Endothelial cell (in vitro differentiated cells): Measurements from ENCODE around the gene LILRB5. TPM values are rescaled to one million over a fixed set of nuclear protein-coding genes. Genes with fewer than 3 reads are reported as not detected.
A peak's percentile ranks its signal among the peaks of the same experiment; 100 is the strongest.

Experiments
- DNase-seq: peaks from one replicate; pipeline ENCODE4 v3.0.0; 2021; ENCODE audit warnings: low spot score
- H3K27ac Mint-ChIP-seq: one replicate; pipeline ENCODE4 v1.8.0; 2021; ENCODE audit warnings: mixed read lengths, inconsistent platforms; ENCODE audit not compliant: unreplicated experiment
- H3K27me3 Mint-ChIP-seq: one replicate; pipeline ENCODE4 v1.8.0; 2021; ENCODE audit warnings: mild to moderate bottlenecking, moderate library complexity, mixed read lengths, inconsistent platforms; ENCODE audit not compliant: unreplicated experiment
- H3K36me3 Mint-ChIP-seq: one replicate; pipeline ENCODE4 v1.8.0; 2021; ENCODE audit warnings: mild to moderate bottlenecking, low read depth, mixed read lengths, inconsistent platforms; ENCODE audit not compliant: unreplicated experiment
- H3K4me1 Mint-ChIP-seq: one replicate; pipeline ENCODE4 v1.8.0; 2021; ENCODE audit warnings: mild to moderate bottlenecking, mixed read lengths, inconsistent platforms; ENCODE audit not compliant: unreplicated experiment
- H3K4me3 Mint-ChIP-seq: one replicate; pipeline ENCODE4 v1.8.0; 2021; ENCODE audit warnings: mild to moderate bottlenecking, mixed read lengths, inconsistent platforms; ENCODE audit not compliant: unreplicated experiment
- H3K9me3 Mint-ChIP-seq: one replicate; pipeline ENCODE4 v1.8.0; 2021; ENCODE audit warnings: mixed read lengths, inconsistent platforms; ENCODE audit not compliant: unreplicated experiment
- CTCF ChIP-seq: fragments of 200-600 bp; sonication (generic); IDR thresholded peaks from one replicate; pipeline ENCODE4 v1.5.0; 2021; ENCODE audit warnings: antibody characterized with exemption; ENCODE audit not compliant: unreplicated experiment
- total RNA-seq: library from RNA; stranded (reverse); fragmentation: NEBNext Ultra II Directional; extraction: Animal tissue kit (Norgen Biotek cat#: 25700); gene quantifications from one replicate; pipeline ENCODE4 v1.2.1, GENCODE V29; 2021; ENCODE audit not compliant: unreplicated experiment

Gene LILRB5
- total RNA-seq, 1 donor from 2014 or later = not detected

DNA sequence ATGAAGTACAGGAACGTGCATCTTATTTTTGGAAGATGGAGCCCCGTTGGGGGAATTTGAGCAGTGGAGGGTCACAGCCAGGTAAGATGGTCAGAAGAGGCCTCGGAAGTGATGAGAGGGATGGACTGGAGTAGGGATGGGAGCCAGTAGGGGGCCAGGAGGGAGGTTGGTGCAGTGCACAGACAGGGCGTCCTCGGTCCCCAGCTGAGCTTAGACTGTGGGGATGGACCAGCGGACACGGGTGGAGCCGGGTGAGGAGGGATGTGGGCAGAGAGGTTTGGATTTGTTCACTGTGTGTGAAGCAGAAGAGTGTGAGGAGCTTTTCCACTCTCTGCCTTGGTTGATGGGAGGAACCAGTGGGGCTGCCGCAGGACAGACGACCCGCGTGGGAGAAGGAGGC lies 45.8 kb downstream of the LILRB5 start:
- peaks cover 34% of the 10 kb centered on the region for H3K36me3 Mint-ChIP-seq
- H3K4me3 Mint-ChIP-seq = peak overlapping the region; percentile 26
- no peak for TF ChIP-seq CTCF
- no peaks in the 10 kb centered on the region for H3K9me3 Mint-ChIP-seq
- H3K4me1 Mint-ChIP-seq = peaks cover 8% of the 10 kb centered on the region
- H3K27ac Mint-ChIP-seq = no peak overlapping the region
- no peak for DNase-seq
- H3K27me3 Mint-ChIP-seq = peaks cover 11% of the 10 kb centered on the region

- peaks cover 11% of the 10 kb centered on the region for H3K27me3 Mint-ChIP-seq
- peaks cover 8% of the 10 kb centered on the region for H3K4me1 Mint-ChIP-seq
- no peaks in the 10 kb centered on the region for H3K9me3 Mint-ChIP-seq
- peak overlapping the region; percentile 62 for H3K27ac Mint-ChIP-seq
- DNase-seq = no peak
- no peak overlapping the region for H3K4me3 Mint-ChIP-seq
- TF ChIP-seq CTCF = no peak
- H3K36me3 Mint-ChIP-seq = peaks cover 39% of the 10 kb centered on the region
Measured at GRCh38 chr19:54209811-54210494, 47.1 kb downstream of the LILRB5 start.

DNA sequence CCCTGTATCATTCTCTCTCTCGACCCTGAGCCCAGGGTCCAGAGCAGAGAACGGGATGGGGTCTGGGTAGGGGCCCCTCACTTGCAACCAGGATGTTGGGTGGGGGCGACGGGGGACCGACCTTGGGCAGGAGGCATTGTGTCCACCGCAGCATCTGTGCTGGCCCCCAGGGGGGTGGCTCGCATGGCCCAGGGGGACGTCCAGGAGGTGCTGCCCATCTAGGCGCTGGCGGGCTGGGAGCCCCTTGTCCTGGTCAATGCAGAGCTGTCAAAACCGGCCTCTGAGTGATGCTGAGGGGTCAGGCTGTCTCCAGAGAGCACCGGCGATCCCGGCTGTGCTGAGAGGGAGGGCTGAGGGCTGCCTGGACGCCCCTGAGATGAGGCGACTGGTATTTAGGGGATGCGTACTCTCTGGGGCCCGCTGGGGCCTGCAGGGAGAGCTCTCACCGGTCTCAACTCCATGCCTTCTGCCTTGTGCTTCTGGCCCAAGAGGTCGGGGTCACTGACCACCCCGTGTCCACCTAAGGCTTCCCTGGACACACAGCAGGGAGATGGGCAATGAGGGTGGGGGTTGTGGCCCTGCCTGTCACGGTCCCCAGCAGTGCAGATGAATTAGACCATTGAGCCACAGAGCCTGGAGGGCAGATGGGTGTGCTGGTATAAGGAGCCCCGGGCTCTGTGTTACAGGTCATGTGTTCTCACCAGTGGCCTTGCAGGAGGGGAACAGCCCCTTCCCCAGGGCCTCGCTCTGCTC lies 47.8 kb downstream of the LILRB5 start:
- Mint-ChIP-seq H3K4me1 (peaks cover 8% of the 10 kb centered on the region), H3K36me3 (peaks cover 43% of the 10 kb centered on the region), H3K27ac (no peak overlapping the region), H3K9me3 (no peaks in the 10 kb centered on the region), H3K27me3 (peaks cover 11% of the 10 kb centered on the region), H3K4me3 (no peak overlapping the region)
- DNase-seq = no peak
- no peak for TF ChIP-seq CTCF

DNA sequence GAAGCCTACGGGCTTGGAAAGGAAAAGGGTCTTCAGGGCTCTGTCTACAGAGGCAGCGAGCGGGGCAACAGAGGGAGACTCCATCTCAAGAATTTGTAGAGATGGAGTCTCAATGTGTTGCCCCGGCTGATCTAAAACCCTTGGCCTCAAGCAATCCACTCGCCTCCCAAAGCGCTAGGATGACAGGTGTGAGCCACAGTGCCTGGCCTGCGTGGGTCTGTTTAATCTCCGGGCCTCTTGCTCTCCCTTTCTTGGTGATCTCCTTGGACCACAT lies 48.4 kb downstream of the LILRB5 start:
- no peak for DNase-seq
- peaks cover 10% of the 10 kb centered on the region for H3K4me1 Mint-ChIP-seq
- peaks cover 11% of the 10 kb centered on the region for H3K27me3 Mint-ChIP-seq
- no peak for TF ChIP-seq CTCF
- H3K4me3 Mint-ChIP-seq = no peak overlapping the region
- peaks cover 43% of the 10 kb centered on the region for H3K36me3 Mint-ChIP-seq
- H3K9me3 Mint-ChIP-seq = no peaks in the 10 kb centered on the region
- H3K27ac Mint-ChIP-seq = no peak overlapping the region

DNA sequence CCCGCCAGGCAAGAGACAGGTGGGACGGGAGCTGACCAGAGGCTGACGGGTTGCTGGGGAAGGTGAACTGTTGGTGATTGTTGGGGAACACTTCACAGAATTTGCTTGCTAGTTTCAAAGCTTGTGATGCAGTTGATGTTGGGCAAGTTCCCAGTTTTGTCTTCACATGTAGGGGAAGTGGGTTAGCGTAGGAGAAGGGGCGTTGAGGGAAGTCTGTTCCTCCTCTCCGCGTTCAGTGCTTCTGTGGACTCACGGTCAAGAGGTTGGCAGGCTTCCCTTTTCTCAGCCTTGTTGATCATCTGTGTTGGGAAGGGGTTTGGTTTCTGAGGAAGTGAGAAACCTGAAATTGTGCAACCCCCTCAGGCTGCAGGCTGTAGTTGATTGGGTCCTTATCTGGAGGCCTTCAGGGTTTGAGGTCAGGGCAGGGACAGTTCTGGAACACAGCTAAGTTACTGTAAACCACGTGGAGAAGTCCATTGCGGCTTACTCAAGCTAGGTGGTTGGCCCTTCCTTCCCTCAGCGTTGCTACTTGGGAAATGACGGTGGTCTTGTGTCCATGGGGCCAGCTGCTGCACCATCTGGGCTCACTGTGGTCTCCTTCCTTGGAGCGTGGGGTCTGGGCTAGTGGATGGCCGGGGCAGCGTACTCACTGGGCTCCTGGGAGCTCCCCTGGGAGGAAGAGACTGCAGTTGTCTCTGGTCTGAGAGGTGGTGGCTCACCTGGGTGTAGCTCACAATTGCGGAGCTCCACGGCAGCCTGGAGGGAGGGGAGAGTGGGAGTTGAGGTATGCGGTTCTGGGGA lies 48.9 kb downstream of the LILRB5 start:
- peak overlapping the region; percentile 57 for H3K27ac Mint-ChIP-seq
- peaks cover 10% of the 10 kb centered on the region for H3K4me1 Mint-ChIP-seq
- peaks cover 41% of the 10 kb centered on the region for H3K36me3 Mint-ChIP-seq
- peak overlapping the region; percentile 69 for H3K4me3 Mint-ChIP-seq
- peaks cover 13% of the 10 kb centered on the region for H3K27me3 Mint-ChIP-seq
- TF ChIP-seq CTCF = no peak
- no peak for DNase-seq
- H3K9me3 Mint-ChIP-seq = no peaks in the 10 kb centered on the region
